OCI-LY7 (cell line): ENCODE data around the gene SATB2. TPM values are rescaled to one million over a fixed set of nuclear protein-coding genes. Genes with fewer than 3 reads are reported as not detected.

Source experiments
- BruUV-seq: library from RNA; stranded (reverse); fragments of 400-500 nt; replicated peaks from 2 replicates; lab custom pipeline; 2021; lab: Mats Ljungman, UMichigan
- CTCF ChIA-PET: fragments of 300-600 bp; sonication (Branson Sonifier 250); formaldehyde crosslinking; loops from one replicate; lab custom pipeline; 2022; ENCODE audit warnings: antibody characterized with exemption; ENCODE audit not compliant: unreplicated experiment; lab: Charles Lee
- POLR2A ChIA-PET: fragments of 300-600 bp; sonication (Branson Sonifier 250); formaldehyde crosslinking; loops from one replicate; lab custom pipeline; 2022; ENCODE audit warnings: antibody characterized with exemption; lab: Charles Lee
- DNase-seq: peaks from one replicate; pipeline ENCODE4 v3.0.0-alpha.2; 2015; ENCODE audit warnings: low spot score
- H2AFZ ChIP-seq: fragments of 200-600 bp; sonication (generic), shearing (Covaris generic); 2 replicates; pipeline ENCODE4 v1.6.1; 2014; ENCODE audit warnings: mild to moderate bottlenecking, antibody characterized with exemption, low read length, moderate library complexity
- H3K27ac ChIP-seq: fragments of 200-600 bp; sonication (generic); 2 replicates; pipeline ENCODE4 v1.5.1; 2014; ENCODE audit warnings: mixed run types, low read depth, mild to moderate bottlenecking, moderate library complexity, low read length, inconsistent platforms; ENCODE audit not compliant: poor library complexity, severe bottlenecking
- H3K36me3 ChIP-seq: fragments of 200-600 bp; sonication (generic); 2 replicates; pipeline ENCODE4 v1.6.1; 2014; ENCODE audit warnings: mild to moderate bottlenecking, antibody characterized with exemption, low read length, moderate library complexity, mixed read lengths; ENCODE audit not compliant: insufficient read depth
- H3K4me1 ChIP-seq: fragments of 200-600 bp; sonication (generic); 2 replicates; pipeline ENCODE4 v1.5.1; 2014; ENCODE audit warnings: mild to moderate bottlenecking, low read length; ENCODE audit not compliant: insufficient read depth, poor library complexity, severe bottlenecking
- H3K4me2 ChIP-seq: fragments of 200-600 bp; sonication (generic); 2 replicates; pipeline ENCODE4 v1.6.1; 2014; ENCODE audit warnings: mild to moderate bottlenecking, low read length
- H3K4me3 ChIP-seq: fragments of 200-600 bp; sonication (generic); 2 replicates; pipeline ENCODE4 v1.5.1; 2014; ENCODE audit warnings: mild to moderate bottlenecking, low read depth, low read length; ENCODE audit not compliant: poor library complexity, severe bottlenecking
- H3K79me2 ChIP-seq: fragments of 200-600 bp; sonication (generic); 2 replicates; pipeline ENCODE4 v1.6.1; 2016; ENCODE audit warnings: low read depth, mild to moderate bottlenecking, low read length, moderate library complexity, mixed read lengths; ENCODE audit not compliant: insufficient read depth
- H3K9me2 ChIP-seq: fragments of 200-600 bp; sonication (generic); 2 replicates; pipeline ENCODE4 v1.6.1; 2016; ENCODE audit warnings: mild to moderate bottlenecking, low read length, mixed read lengths; ENCODE audit not compliant: insufficient read depth
- H3K9me3 ChIP-seq: fragments of 200-600 bp; sonication (generic); 2 replicates; pipeline ENCODE4 v1.6.1; 2014; ENCODE audit warnings: mild to moderate bottlenecking, mixed run types, low read length, mixed read lengths
- H4K20me1 ChIP-seq: fragments of 200-600 bp; sonication (generic); 2 replicates; pipeline ENCODE4 v1.6.1; 2014; ENCODE audit warnings: mild to moderate bottlenecking, antibody characterized with exemption, low read length, moderate library complexity, mixed read lengths; ENCODE audit not compliant: insufficient read depth
- CTCF ChIP-seq: fragments of 200-600 bp; sonication (generic); conservative IDR thresholded peaks from 2 replicates; pipeline ENCODE4 v1.5.1; 2014; ENCODE audit warnings: mild to moderate bottlenecking, antibody characterized with exemption, low read length, moderate library complexity, mixed read lengths
- EZH2phosphoT487 ChIP-seq: fragments of 200-600 bp; sonication (generic); IDR thresholded peaks from 2 replicates; pipeline ENCODE4 v1.6.1; 2018; ENCODE audit warnings: low read depth, borderline replicate concordance, mild to moderate bottlenecking, mixed run types, antibody characterized with exemption, low read length, moderate library complexity, mixed read lengths
- intact Hi-C: fragments of 100-400 bp; cut with micrococcal nuclease; formaldehyde crosslinking; loops from one replicate; pipeline ENCODE4 v1.10.0; 2022; ENCODE audit not compliant: unreplicated experiment
- total RNA-seq, 2 experiments: library from RNA; depleted of rRNA in 1 of 2; stranded (reverse); fragments of >200 nt in 1 of 2; shearing (Covaris generic) in 1 of 2; gene quantifications; 2 replicates each; pipeline ENCODE4 v1.2.3, GENCODE V29; 2014 to 2022

The SATB2 gene
- total RNA-seq, 2 experiments from 2014 or later = 15.9 to 30.7 TPM

DNA sequence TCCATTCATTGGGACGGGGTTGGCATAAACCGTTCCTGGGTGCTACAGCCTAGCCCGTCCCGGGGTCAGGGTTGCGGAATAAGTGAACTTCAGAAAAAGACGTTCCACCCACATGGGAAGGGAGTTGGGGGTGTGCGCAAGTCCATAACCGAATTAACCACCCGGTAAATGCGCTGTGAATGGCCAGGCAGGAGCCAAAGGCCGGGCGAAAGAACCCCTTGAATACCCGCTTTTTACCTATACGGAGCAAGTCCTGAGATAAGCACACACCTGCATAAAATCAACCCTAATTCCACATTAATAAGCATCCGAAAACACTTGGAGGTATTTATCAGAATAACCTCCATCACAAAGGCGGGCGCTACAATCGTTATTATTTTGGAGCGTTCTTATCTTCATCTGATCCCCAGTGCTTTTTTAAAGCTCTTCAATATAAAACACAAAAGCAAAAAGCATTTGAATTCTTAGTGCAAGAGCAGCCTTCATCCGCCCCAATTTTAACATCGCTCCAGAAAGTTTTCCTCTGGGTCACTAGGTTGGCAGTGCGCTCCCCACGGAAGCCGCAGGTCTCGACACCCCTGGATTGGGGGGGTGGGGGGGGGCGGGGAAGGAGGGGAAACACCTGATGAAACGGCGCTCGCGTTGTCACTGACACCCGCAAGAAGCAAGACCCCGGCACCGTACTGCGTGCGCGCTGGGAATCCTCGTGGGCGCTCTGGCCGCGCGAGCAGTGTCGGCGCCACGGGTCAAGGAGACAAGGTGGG lies 1.2 kb downstream of the SATB2 start:
- H3K4me1 ChIP-seq = peaks cover 55% of the 10 kb centered on the region
- H3K79me2 ChIP-seq = peaks cover 66% of the 10 kb centered on the region
- POLR2A ChIA-PET = interaction anchor here (0.6 to 1.3 kb wide), 4 partner anchors 12 to 648 kb away, joined by 3 to 4 read pairs (median 3); no protein-coding TSS in a partner anchor
- peak overlapping the region; percentile 79 for H3K27ac ChIP-seq
- DNase-seq = peak; percentile 19
- H3K9me2 ChIP-seq = no peaks in the 10 kb centered on the region
- H2AFZ ChIP-seq = no peak overlapping the region; the same call in 1 of the 2 replicates
- no TSS peak for BruUV-seq
- CTCF ChIA-PET = no interaction called here
- H3K4me2 ChIP-seq = peak overlapping the region; percentile 92
- no peaks in the 10 kb centered on the region for H3K9me3 ChIP-seq
- intact Hi-C loops = loop anchor here (5.0 kb wide), 2 partner anchors 544 to 759 kb away; no protein-coding TSS in a partner anchor
- peaks cover 3% of the 10 kb centered on the region; the same call in 1 of the 2 replicates for H4K20me1 ChIP-seq
- H3K4me3 ChIP-seq = peak overlapping the region; percentile 86
- H3K36me3 ChIP-seq = peaks cover 28% of the 10 kb centered on the region
- TF ChIP-seq CTCF (no peak), EZH2phosphoT487 (no peak)

- H3K9me2 ChIP-seq = no peaks in the 10 kb centered on the region
- peaks cover 34% of the 10 kb centered on the region for H3K36me3 ChIP-seq
- no peaks in the 10 kb centered on the region for H3K9me3 ChIP-seq
- H3K27ac ChIP-seq = peak overlapping the region; percentile 10
- peaks cover 3% of the 10 kb centered on the region; the same call in 1 of the 2 replicates for H4K20me1 ChIP-seq
- no TSS peak for BruUV-seq
- CTCF ChIA-PET = no interaction called here
- intact Hi-C loops = loop anchor here (1.0 to 5.0 kb wide), 3 partner anchors 145 to 758 kb away; no protein-coding TSS in a partner anchor
- H3K79me2 ChIP-seq = peaks cover 66% of the 10 kb centered on the region
- POLR2A ChIA-PET = interaction anchor here (0.7 to 1.3 kb wide), 5 partner anchors 11 to 969 kb away, joined by 3 to 4 read pairs (median 3); no protein-coding TSS in a partner anchor
- H2AFZ ChIP-seq = peak overlapping the region; percentile 17; the same call in 1 of the 2 replicates
- H3K4me2 ChIP-seq = peak overlapping the region; percentile 92
- peak; percentile 68 for DNase-seq
- H3K4me1 ChIP-seq = peaks cover 55% of the 10 kb centered on the region
- TF ChIP-seq CTCF (no peak), EZH2phosphoT487 (no peak)
- peak overlapping the region; percentile 86 for H3K4me3 ChIP-seq
Measured at GRCh38 chr2:199455545-199456382, 2.0 kb downstream of the SATB2 start.
